Upper lobe of right lung (tissue), 1 donor: Measurements from ENCODE around the gene MUC20. TPM values are rescaled to one million over a fixed set of nuclear protein-coding genes. Genes with fewer than 3 reads are reported as not detected.
A peak's percentile ranks its signal among the peaks of the same experiment; 100 is the strongest.
"Not testable (repeated sequence)": the region's sequence is repeated elsewhere in the genome, so short reads cannot be mapped to it uniquely, and the experiment has no call there.

ENCODE experiments used
- ATAC-seq: fragments of 200-7000 bp; cut with Tn5 transposase; one replicate; pipeline ENCODE4 v1.9.1; 2020; ENCODE audit warnings: mild to moderate bottlenecking, moderate library complexity
- DNase-seq: peaks from one replicate; pipeline ENCODE4 v3.0.0-alpha.2; 2020
- H3K27ac ChIP-seq: fragments of 200-600 bp; one replicate; pipeline ENCODE4 v1.8.0; 2022
- H3K27me3 ChIP-seq: fragments of 200-600 bp; one replicate; pipeline ENCODE4 v1.8.0; 2022; ENCODE audit warnings: mild to moderate bottlenecking
- H3K36me3 ChIP-seq: fragments of 200-600 bp; one replicate; pipeline ENCODE4 v1.8.0; 2022
- H3K4me1 ChIP-seq: fragments of 200-600 bp; one replicate; pipeline ENCODE4 v1.8.0; 2022
- H3K4me3 ChIP-seq: fragments of 200-600 bp; one replicate; pipeline ENCODE4 v1.8.0; 2022; ENCODE audit warnings: mild to moderate bottlenecking
- H3K9me3 ChIP-seq: fragments of 200-600 bp; one replicate; pipeline ENCODE4 v1.8.0; 2022
- intact Hi-C: fragments of 100-400 bp; cut with DNase I; formaldehyde crosslinking; loops from one replicate; pipeline ENCODE4 v1.11.0; 2022
- total RNA-seq: library from RNA; stranded (reverse); fragmentation: NEBNext Ultra II Directional; extraction: Animal tissue kit (Norgen Biotek cat#: 25700); gene quantifications from one replicate; pipeline ENCODE4 v1.2.1, GENCODE V29; 2021
- TF ChIP-seq, protein P1 (sequence below): fragments of 200-600 bp; IDR thresholded peaks from one replicate; pipeline ENCODE4 v1.8.0; 2022; ENCODE audit warnings: antibody characterized with exemption
- donor health status: DM: no; HTN: yes; CAD: no; lungs with severe emphysema.

MUC20 gene
- total RNA-seq, 1 donor from 2014 or later, result 14.7 TPM

DNA sequence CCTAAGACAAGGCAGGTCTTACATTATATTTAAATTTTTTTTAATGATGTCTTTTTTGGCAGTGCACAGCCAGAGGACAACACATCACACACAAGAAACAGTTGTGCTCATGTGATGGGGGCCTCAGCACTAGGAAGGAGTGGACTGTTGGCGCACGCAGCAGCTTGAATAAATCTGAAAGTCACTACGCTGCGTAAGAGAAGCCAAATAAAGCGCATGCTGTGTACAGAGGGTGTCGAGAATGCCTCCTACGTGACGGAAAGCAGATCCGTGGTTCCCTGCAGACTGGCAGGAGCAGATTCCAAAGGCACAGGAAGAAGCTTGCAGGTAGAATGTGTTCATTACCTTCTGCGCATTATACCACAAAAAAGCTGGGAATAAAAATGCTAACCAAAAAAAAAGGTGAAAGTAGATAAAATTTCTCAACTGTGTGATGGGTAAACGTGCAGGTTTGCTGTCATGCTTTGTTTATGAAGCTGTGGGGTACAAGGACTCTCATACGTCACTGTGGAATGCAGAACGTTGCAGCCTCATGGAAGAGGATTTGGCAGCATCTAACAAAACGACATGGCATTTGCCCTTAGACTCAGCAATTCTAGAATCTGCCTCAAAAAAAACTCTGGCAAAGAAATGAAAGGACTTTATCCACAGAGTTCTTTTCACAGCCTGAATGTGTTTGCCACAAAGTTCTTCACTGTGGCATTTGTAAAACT is 32.2 kb upstream of the MUC20 start:
- DNase-seq, H3K9me3 ChIP-seq, H3K4me3 ChIP-seq, H3K4me1 ChIP-seq, intact Hi-C loops, H3K27ac ChIP-seq, ATAC-seq, H3K27me3 ChIP-seq: not testable (repeated sequence)
- H3K36me3 ChIP-seq, result peaks cover 71% of the 10 kb centered on the region

DNA sequence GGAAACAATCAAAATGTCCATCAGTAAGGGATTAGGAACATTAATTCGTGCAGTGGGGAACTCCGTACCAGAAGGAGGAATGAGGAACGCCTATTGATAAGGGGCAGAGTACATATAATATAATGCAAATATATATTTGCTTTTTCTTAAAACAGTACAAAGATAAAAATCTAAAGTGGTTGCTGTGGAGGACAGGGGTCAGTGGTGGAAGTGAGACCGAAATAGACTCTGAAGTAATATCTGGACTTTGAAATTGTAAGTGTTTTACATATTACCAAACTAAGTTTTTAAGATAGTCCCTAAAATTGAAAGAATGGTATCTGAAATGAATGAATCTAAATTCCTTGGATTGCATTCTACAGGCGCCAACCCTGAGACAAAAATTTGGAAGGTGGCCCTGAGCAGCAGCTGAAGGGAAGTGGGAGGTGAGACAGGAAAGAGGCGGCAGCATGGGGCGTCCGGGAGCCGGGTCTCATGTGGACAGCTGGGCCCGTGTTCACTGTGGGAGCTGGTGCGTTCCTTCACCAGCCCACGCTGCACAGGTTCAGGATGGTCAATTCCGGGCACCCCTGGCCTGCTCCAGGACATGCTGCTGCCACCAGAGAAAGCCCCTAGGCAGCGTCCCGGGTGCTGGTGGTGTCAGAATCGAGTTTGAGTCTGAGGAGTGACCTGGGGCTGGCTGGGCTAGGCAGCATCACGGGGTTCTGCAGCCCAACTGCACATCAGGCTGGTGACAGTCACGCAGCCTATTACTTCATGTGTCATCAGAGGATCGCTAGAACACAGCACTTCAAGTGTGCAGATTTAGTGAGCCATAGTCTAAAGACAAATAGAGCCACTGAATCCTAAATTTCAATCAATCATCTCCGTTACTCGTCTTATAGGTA is 31.4 kb upstream of the MUC20 start:
- H3K9me3 ChIP-seq, H3K4me3 ChIP-seq, H3K27me3 ChIP-seq, H3K27ac ChIP-seq, H3K4me1 ChIP-seq, intact Hi-C loops, DNase-seq: not testable (repeated sequence)
- peak; percentile 53 for ATAC-seq
- peaks cover 71% of the 10 kb centered on the region for H3K36me3 ChIP-seq

DNA sequence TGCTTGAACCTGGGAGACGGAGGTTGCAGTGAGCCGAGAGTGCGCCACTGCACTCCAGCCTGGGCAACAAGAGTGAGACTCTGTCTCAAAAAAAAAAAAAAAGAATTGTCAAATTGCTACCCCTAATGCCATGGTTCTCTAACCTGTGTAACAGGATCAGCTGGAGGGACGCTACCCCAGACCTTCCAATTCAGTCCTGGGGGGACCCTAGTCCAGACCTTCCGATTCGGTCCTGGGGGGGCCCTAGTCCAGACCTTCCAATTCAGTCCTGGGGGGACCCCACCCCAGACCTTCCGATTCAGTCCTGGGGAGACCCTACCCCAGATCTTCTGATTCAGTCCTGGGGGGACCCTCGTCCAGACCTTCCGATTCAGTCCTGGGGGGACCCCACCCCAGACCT is 29.8 kb upstream of the MUC20 start:
- no peak for DNase-seq
- TF ChIP-seq, protein P1, sequence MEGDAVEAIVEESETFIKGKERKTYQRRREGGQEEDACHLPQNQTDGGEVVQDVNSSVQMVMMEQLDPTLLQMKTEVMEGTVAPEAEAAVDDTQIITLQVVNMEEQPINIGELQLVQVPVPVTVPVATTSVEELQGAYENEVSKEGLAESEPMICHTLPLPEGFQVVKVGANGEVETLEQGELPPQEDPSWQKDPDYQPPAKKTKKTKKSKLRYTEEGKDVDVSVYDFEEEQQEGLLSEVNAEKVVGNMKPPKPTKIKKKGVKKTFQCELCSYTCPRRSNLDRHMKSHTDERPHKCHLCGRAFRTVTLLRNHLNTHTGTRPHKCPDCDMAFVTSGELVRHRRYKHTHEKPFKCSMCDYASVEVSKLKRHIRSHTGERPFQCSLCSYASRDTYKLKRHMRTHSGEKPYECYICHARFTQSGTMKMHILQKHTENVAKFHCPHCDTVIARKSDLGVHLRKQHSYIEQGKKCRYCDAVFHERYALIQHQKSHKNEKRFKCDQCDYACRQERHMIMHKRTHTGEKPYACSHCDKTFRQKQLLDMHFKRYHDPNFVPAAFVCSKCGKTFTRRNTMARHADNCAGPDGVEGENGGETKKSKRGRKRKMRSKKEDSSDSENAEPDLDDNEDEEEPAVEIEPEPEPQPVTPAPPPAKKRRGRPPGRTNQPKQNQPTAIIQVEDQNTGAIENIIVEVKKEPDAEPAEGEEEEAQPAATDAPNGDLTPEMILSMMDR, result no peak
- intact Hi-C loops, result no loop called here

DNA sequence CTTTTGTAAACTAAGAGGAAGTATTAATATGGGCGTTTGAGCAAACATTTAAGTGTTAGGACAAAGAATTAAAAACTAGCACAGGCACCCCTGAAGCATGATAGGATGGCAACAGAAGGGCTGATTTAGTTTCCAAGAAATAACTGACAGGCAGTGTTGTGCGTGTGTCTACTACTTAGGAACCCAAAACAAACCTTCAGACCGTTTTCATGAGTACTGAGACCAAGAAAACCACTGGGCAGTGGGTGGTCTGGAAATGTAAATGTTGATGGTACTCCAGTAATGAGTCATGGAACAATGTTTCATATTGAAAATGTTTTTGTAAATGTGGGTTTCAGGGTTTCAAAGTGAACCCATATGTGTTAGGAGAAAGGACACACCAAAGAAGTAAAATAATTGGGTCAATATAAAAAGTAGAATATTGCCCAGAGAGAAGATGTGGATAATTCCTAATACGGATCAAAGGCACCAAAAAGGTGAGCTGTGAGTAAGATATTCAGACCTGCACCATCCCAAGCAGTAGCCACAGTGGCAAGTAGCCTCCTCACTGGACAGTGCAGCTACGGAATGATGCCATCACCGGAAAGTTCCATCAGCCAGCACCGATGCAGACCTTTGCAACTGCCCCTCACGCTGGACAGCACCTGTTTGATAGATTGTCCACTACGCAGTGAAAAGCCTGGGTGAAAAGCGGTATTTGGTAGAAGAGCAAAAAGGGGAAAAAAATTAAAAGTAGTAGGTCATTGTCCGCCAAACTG is 29.0 kb upstream of the MUC20 start:
- DNase-seq, H3K4me1 ChIP-seq, H3K4me3 ChIP-seq, H3K27ac ChIP-seq, intact Hi-C loops, ATAC-seq, H3K27me3 ChIP-seq, H3K9me3 ChIP-seq: not testable (repeated sequence)
- peaks cover 71% of the 10 kb centered on the region for H3K36me3 ChIP-seq

More for the DNA sequence above, 29.8 kb upstream of the MUC20 start:
- Histone ChIP-seq H3K27me3 (no peaks in the 10 kb centered on the region), H3K36me3 (peaks cover 69% of the 10 kb centered on the region), H3K9me3 (no peaks in the 10 kb centered on the region), H3K27ac (no peak overlapping the region), H3K4me1 (peaks cover 5% of the 10 kb centered on the region), H3K4me3 (no peak overlapping the region)
- ATAC-seq, result no peak

DNA sequence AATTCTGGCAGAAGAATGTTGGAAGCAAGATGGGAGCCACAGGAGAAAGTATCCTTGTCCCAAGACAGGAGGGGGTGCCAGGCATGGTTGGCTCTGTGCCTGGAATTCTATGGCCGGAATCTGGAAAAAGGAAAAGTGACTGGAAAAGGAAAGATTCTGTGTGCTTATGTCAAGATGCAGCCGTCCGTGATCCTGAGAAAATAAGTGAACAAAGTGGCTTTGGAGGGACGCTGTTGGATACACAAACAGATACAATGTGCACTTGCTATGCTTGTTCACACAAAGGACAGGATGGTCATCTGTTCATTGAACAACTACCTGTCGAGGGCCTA is 28.5 kb upstream of the MUC20 start:
- no peak overlapping the region for H3K4me3 ChIP-seq
- TF ChIP-seq, protein P1, result no peak
- ATAC-seq, result no peak
- DNase-seq, result no peak
- intact Hi-C loops, result no loop called here
- H3K27me3 ChIP-seq, result no peaks in the 10 kb centered on the region
- peaks cover 5% of the 10 kb centered on the region for H3K4me1 ChIP-seq
- peaks cover 77% of the 10 kb centered on the region for H3K36me3 ChIP-seq
- H3K27ac ChIP-seq, result no peak overlapping the region
- no peaks in the 10 kb centered on the region for H3K9me3 ChIP-seq

DNA sequence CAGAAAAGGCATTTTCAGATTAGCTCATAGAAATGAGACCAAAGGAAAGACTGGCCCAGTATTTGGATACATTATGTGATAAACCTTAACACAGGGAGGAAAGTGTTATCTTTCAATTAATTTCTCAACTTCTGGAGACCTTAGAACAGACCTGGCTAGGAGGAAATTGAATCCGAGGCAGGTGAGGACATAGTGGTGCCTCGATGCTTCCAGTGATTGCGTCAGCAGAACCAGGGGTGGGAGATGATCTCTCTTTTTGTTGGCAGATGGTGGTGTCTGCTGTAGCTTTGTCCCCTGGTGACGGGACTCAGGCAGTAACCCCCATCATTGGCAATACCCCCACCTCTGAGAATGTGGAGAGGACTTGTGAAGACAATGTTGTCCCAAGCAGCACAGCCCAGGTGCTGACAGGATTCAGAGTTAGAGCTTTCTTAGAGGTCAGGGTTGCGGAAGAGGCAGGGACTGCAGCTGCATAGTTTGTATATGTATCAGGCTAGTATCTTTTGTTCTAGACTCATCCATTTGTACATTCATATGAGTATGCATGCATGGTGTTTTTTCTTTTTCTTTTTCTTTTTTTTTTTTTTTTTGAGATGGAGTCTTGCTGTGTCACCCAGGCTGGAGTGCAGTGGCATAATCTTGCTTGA is 27.9 kb upstream of the MUC20 start:
- TF ChIP-seq, protein P1, result no peak
- no peaks in the 10 kb centered on the region for H3K27me3 ChIP-seq
- no peaks in the 10 kb centered on the region for H3K9me3 ChIP-seq
- no peak overlapping the region for H3K4me3 ChIP-seq
- ATAC-seq (no peak), DNase-seq (no peak)
- H3K36me3 ChIP-seq, result peaks cover 77% of the 10 kb centered on the region
- no peak overlapping the region for H3K27ac ChIP-seq
- H3K4me1 ChIP-seq, result peaks cover 5% of the 10 kb centered on the region
- intact Hi-C loops, result no loop called here
